Cardiac septum (tissue), 1 donor: ENCODE data around the gene CNTD1. TPM values are rescaled to one million over a fixed set of nuclear protein-coding genes. Genes with fewer than 3 reads are reported as not detected.
"Not testable (repeated sequence)": the region's sequence is repeated elsewhere in the genome, so short reads cannot be mapped to it uniquely, and the experiment has no call there.

ENCODE experiments used
- DNase-seq: peaks from one replicate; pipeline ENCODE4 v3.0.0-alpha.2; 2020; ENCODE audit warnings: low spot score
- intact Hi-C: fragments of 100-400 bp; cut with DNase I; formaldehyde crosslinking; loops from one replicate; pipeline ENCODE4 v1.14.0; 2022
- microRNA-seq: library from miRNA; unstranded; fragments of <30 nt; microRNA quantifications from one replicate; pipeline ENCODE4 v1.2.0, GENCODE V29; 2020
- total RNA-seq: library from RNA; stranded (reverse); fragmentation: NEBNext Ultra II Directional; extraction: Animal tissue kit (Norgen Biotek cat#: 25700); gene quantifications from one replicate; pipeline ENCODE4 v1.2.1, GENCODE V29; 2021
- donor health status: DM: no; HTN: no; CAD: no.

Gene CNTD1
- total RNA-seq, 1 donor from 2014 or later, result not detected

GRCh38 chr17:42855048-42855596 lies 56.5 kb downstream of the CNTD1 start:
- no peak for DNase-seq

GRCh38 chr17:42856093-42856492 lies 57.4 kb downstream of the CNTD1 start:
- DNase-seq, intact Hi-C loops: not testable (repeated sequence)

More at GRCh38 chr17:42855048-42855596, 56.5 kb downstream of the CNTD1 start:
- intact Hi-C loops, result no loop called here

- intact Hi-C loops, result not testable (repeated sequence)
Observed at GRCh38 chr17:42856516-42856915, 57.9 kb downstream of the CNTD1 start.

GRCh38 chr17:42857389-42857788 lies 58.7 kb downstream of the CNTD1 start:
- intact Hi-C loops, result no loop called here

More at GRCh38 chr17:42856516-42856915, 57.9 kb downstream of the CNTD1 start:
- DNase-seq, result not testable (repeated sequence)

More at GRCh38 chr17:42857389-42857788, 58.7 kb downstream of the CNTD1 start:
- no peak for DNase-seq

Small RNA genes lying within 50 kb of the gene (microRNA-seq; reads per million reads assigned to microRNA genes)
- gene MIR6781, result not detected

Other genes with a start within 250 kb of the CNTD1 start
- 0.83 TPM for gene HSD17B1, start 245.9 kb upstream of the CNTD1 start, total RNA-seq
- 33.4 TPM for gene COASY, start 236.7 kb upstream of the CNTD1 start, total RNA-seq
- 43.1 TPM for gene MLX, start 231.8 kb upstream of the CNTD1 start, total RNA-seq
- gene PSMC3IP, start 221.1 kb upstream of the CNTD1 start, total RNA-seq, result 1.8 TPM
- 21.3 TPM for gene RETREG3, start 189.5 kb upstream of the CNTD1 start, total RNA-seq
- gene TUBG1, start 189.2 kb upstream of the CNTD1 start, total RNA-seq, result 45.6 TPM
- 21.9 TPM for gene TUBG2, start 139.6 kb upstream of the CNTD1 start, total RNA-seq
- gene PLEKHH3, start 121.9 kb upstream of the CNTD1 start, total RNA-seq, result 20.2 TPM
- 1.2 TPM for gene CCR10, start 117.0 kb upstream of the CNTD1 start, total RNA-seq
- gene CNTNAP1, start 116.3 kb upstream of the CNTD1 start, total RNA-seq, result 7.0 TPM
- 45.4 TPM for gene EZH1, start 53.8 kb upstream of the CNTD1 start, total RNA-seq
- gene RAMP2, start 37.6 kb upstream of the CNTD1 start, total RNA-seq, result 45.8 TPM
- gene VPS25, start 25.4 kb upstream of the CNTD1 start, total RNA-seq, result 32.3 TPM
- not detected for gene WNK4, start 18.3 kb upstream of the CNTD1 start, total RNA-seq
- gene COA3, start 157 bp upstream of the CNTD1 start, total RNA-seq, result 61.4 TPM
- 84.3 TPM for gene BECN1, start 25.4 kb downstream of the CNTD1 start, total RNA-seq
- 66.9 TPM for gene PSME3, start 34.5 kb downstream of the CNTD1 start, total RNA-seq
- gene AOC2, start 45.7 kb downstream of the CNTD1 start, total RNA-seq, result 0.89 TPM
- gene AOC3, start 52.3 kb downstream of the CNTD1 start, total RNA-seq, result 12.9 TPM
- not detected for gene G6PC1, start 101.9 kb downstream of the CNTD1 start, total RNA-seq
- 27.0 TPM for gene AARSD1, start 165.6 kb downstream of the CNTD1 start, total RNA-seq
- 51.2 TPM for gene PTGES3L, start 181.2 kb downstream of the CNTD1 start, total RNA-seq
- 14.8 TPM for gene RUNDC1, start 181.7 kb downstream of the CNTD1 start, total RNA-seq
- gene RPL27, start 199.6 kb downstream of the CNTD1 start, total RNA-seq, result 536 TPM
- gene IFI35, start 207.9 kb downstream of the CNTD1 start, total RNA-seq, result 13.7 TPM
- gene VAT1, start 223.5 kb downstream of the CNTD1 start, total RNA-seq, result 81.3 TPM
- 0.89 TPM for gene RND2, start 226.4 kb downstream of the CNTD1 start, total RNA-seq